Testis (tissue), 3 donors: ENCODE measurements around the gene GGA3. TPM values are rescaled to one million over a fixed set of nuclear protein-coding genes. Genes with fewer than 3 reads are reported as not detected.
A peak's percentile ranks its signal among the peaks of the same experiment; 100 is the strongest.
"Not testable (repeated sequence)": the region's sequence is repeated elsewhere in the genome, so short reads cannot be mapped to it uniquely, and the experiment has no call there.

Experiments used
- DNase-seq: peaks from one replicate; pipeline ENCODE4 v3.0.0-alpha.2; 2019
- H3K27ac ChIP-seq, 2 donors: fragments of 200-600 bp; sonication (generic); one replicate each; pipeline ENCODE4 v1.5.1; 2019
- H3K27me3 ChIP-seq: fragments of 200-600 bp; sonication (generic); one replicate; pipeline ENCODE4 v1.5.1; 2019
- H3K36me3 ChIP-seq: fragments of 200-600 bp; sonication (generic); one replicate; pipeline ENCODE4 v1.5.1; 2017; ENCODE audit warnings: low read depth; ENCODE audit errors: missing control alignments
- H3K4me1 ChIP-seq: fragments of 200-600 bp; sonication (generic); one replicate; pipeline ENCODE4 v1.5.1; 2019
- H3K4me3 ChIP-seq, 2 donors: fragments of 200-600 bp; sonication (generic); one replicate each; pipeline ENCODE4 v1.5.1; 2017 to 2019
- H3K9me3 ChIP-seq: fragments of 200-600 bp; sonication (generic); one replicate; pipeline ENCODE4 v1.5.1; 2017
- CTCF ChIP-seq, 3 experiments: fragments of 450-650 bp in 2 of 3; fragments of 200-600 bp in 1 of 3; sonication (generic) in 1 of 3; IDR thresholded peaks; one replicate each; pipeline ENCODE4 v1.5.1; 2016 to 2019; ENCODE audit warnings: antibody characterized with exemption in 3 of 3, mild to moderate bottlenecking in 2 of 3, moderate library complexity in 1 of 3
- POLR2A ChIP-seq: fragments of 450-650 bp; IDR thresholded peaks from one replicate; pipeline ENCODE4 v1.6.1; 2017; ENCODE audit warnings: antibody characterized with exemption, mild to moderate bottlenecking, moderate library complexity
- WGBS, 2 donors: methylation state at CpG; one replicate each; pipeline ENCODE4 v1.1.5; 2018; 5-methylcytosine and 5-hydroxymethylcytosine counted together
- intact Hi-C: fragments of 100-400 bp; cut with DNase I; formaldehyde crosslinking; loops from one replicate; pipeline ENCODE4 v1.15.1; 2023; ENCODE audit warnings: low total_unique reads
- polyA plus RNA-seq: library from polyadenylated mRNA; stranded (reverse); fragments of 350-450 nt; fragmentation: Illumina TruSeq; extraction: RNeasy Lipid Tissue Mini Kit (QIAGEN cat#74804); gene quantifications from one replicate; pipeline ENCODE4 v1.2.3, GENCODE V29; 2014; ENCODE audit warnings: low read depth, low replicate concordance; ENCODE audit not compliant: insufficient read depth
- total RNA-seq, 2 donors: library from RNA; depleted of rRNA; stranded (reverse); fragments of >200 nt; gene quantifications; one replicate each; pipeline ENCODE4 v1.2.3, GENCODE V29; 2016

GGA3 gene
- total and polyA plus RNA-seq, 3 donors from 2014 or later: 42.9 to 50.2 (median 46.8) TPM

GRCh38 chr17:75287221-75287620 is 25.8 kb upstream of the GGA3 start:
- intact Hi-C loops: no loop called here
- H3K4me3 ChIP-seq: no peak overlapping the region
- DNase-seq: no peak
- H3K36me3 ChIP-seq: no peaks in the 10 kb centered on the region
- H3K9me3 ChIP-seq: no peaks in the 10 kb centered on the region
- no peaks in the 10 kb centered on the region for H3K27me3 ChIP-seq
- H3K4me1 ChIP-seq: no peaks in the 10 kb centered on the region
- 72 to 76% methylated on average over 9 of the region's 9 CpGs for WGBS, 2 donors
- H3K27ac ChIP-seq: no peak overlapping the region
- no peak for TF ChIP-seq POLR2A
- TF ChIP-seq CTCF (IDR thresholded peaks at IDR 0.05): no peak

GRCh38 chr17:75285123-75285522 is 23.7 kb upstream of the GGA3 start:
- Histone ChIP-seq H3K36me3 (no peaks in the 10 kb centered on the region), H3K27me3 (no peaks in the 10 kb centered on the region), H3K4me3 (no peak overlapping the region), H3K9me3 (no peaks in the 10 kb centered on the region), H3K4me1 (no peaks in the 10 kb centered on the region), H3K27ac (no peak overlapping the region)
- intact Hi-C loops: no loop called here
- TF ChIP-seq CTCF (IDR thresholded peaks at IDR 0.05) (no peak), POLR2A (no peak)
- 72 to 92% methylated on average over 4 to 6 of the region's 6 CpGs for WGBS, 2 donors
- no peak for DNase-seq

- H3K36me3 ChIP-seq, H3K9me3 ChIP-seq, H3K27ac ChIP-seq, H3K4me3 ChIP-seq, H3K27me3 ChIP-seq, DNase-seq, H3K4me1 ChIP-seq, intact Hi-C loops: not testable (repeated sequence)
- 92 to 100% methylated on average over 4 of the region's 4 CpGs for WGBS, 2 donors
Measured at GRCh38 chr17:75280189-75280588, 18.8 kb upstream of the GGA3 start.

GRCh38 chr17:75277664-75278071 is 16.3 kb upstream of the GGA3 start:
- no peaks in the 10 kb centered on the region for H3K9me3 ChIP-seq
- 91 to 98% methylated on average over 3 to 6 of the region's 6 CpGs for WGBS, 2 donors
- TF ChIP-seq POLR2A (no peak), CTCF (IDR thresholded peaks at IDR 0.05) (no peak)
- no peak overlapping the region for H3K4me3 ChIP-seq
- no peak overlapping the region for H3K27ac ChIP-seq
- no peaks in the 10 kb centered on the region for H3K27me3 ChIP-seq
- H3K4me1 ChIP-seq: peaks cover 2% of the 10 kb centered on the region
- no peak for DNase-seq
- H3K36me3 ChIP-seq: no peaks in the 10 kb centered on the region
- intact Hi-C loops: no loop called here

GRCh38 chr17:75273977-75274708 is 12.7 kb upstream of the GGA3 start:
- peaks cover 16% of the 10 kb centered on the region for H3K4me1 ChIP-seq
- 58 to 76% methylated on average over 4 to 7 of the region's 7 CpGs for WGBS, 2 donors

More at GRCh38 chr17:75273977-75274708, 12.7 kb upstream of the GGA3 start:
- no peak overlapping the region for H3K27ac ChIP-seq
- H3K36me3 ChIP-seq: no peaks in the 10 kb centered on the region
- no peak overlapping the region for H3K4me3 ChIP-seq
- peak; percentile 59 for DNase-seq
- intact Hi-C loops: no loop called here
- H3K9me3 ChIP-seq: no peaks in the 10 kb centered on the region
- TF ChIP-seq POLR2A (no peak), CTCF (IDR thresholded peaks at IDR 0.05) (no peak)
- H3K27me3 ChIP-seq: no peaks in the 10 kb centered on the region
